Measurements from ENCODE around the gene VAT1L. TPM values are rescaled to one million over a fixed set of nuclear protein-coding genes. Genes with fewer than 3 reads are reported as not detected.
A peak's percentile ranks its signal among the peaks of the same experiment; 100 is the strongest.

Gene VAT1L
- total and polyA plus RNA-seq, 2 experiments from 2014 or later, result 6.2 TPM

- Histone ChIP-seq H3K27ac (no peak overlapping the region), H3K27me3 (replicated peaks; ENCODE audit: insufficient read depth) (no peaks in the 10 kb centered on the region; the same call in 1 of the 2 replicates), H3K4me3 (no peak overlapping the region), H3K9me3 (ENCODE audit: low read depth) (no peaks in the 10 kb centered on the region), H3F3A (ENCODE audit: insufficient read depth) (no peaks in the 10 kb centered on the region), H3K9me2 (ENCODE audit: insufficient read depth) (no peaks in the 10 kb centered on the region), H3K9ac (no peak overlapping the region), H4K20me1 (ENCODE audit: insufficient read depth) (no peaks in the 10 kb centered on the region), H3K4me1 (ENCODE audit: insufficient read depth) (no peaks in the 10 kb centered on the region), H2AFZ (no peak overlapping the region), H3K36me3 (ENCODE audit: low read depth) (no peaks in the 10 kb centered on the region), H3K4me2 (ENCODE audit: unreplicated experiment) (no peak overlapping the region), H3K79me2 (ENCODE audit: insufficient read depth) (no peaks in the 10 kb centered on the region)
- TF ChIP-seq EZH2 (IDR thresholded peaks at IDR 0.05; ENCODE audit: insufficient read depth, poor library complexity, severe bottlenecking) (no peak), EZH2phosphoT487 (IDR thresholded peaks at IDR 0.05; ENCODE audit: insufficient read depth, low read depth) (no peak)
- DNase-seq, result no peak
- 83 to 87% methylated on average over 7 of the region's 7 CpGs for WGBS, 2 experiments (ENCODE audit: low coverage in 1 of 2, low lambda C conversion rate in 2 of 2, missing lambda C conversion rate in 2 of 2)
- in situ Hi-C loops (cut with MboI), result no loop called here
Measured at GRCh38 chr16:77905374-77905920, 117.1 kb downstream of the VAT1L start.

GRCh38 chr16:77910021-77910420, 121.7 kb downstream of the VAT1L start:
- TF ChIP-seq EZH2phosphoT487 (IDR thresholded peaks at IDR 0.05; ENCODE audit: insufficient read depth, low read depth) (no peak), EZH2 (IDR thresholded peaks at IDR 0.05; ENCODE audit: insufficient read depth, poor library complexity, severe bottlenecking) (no peak)
- Histone ChIP-seq H3K79me2 (ENCODE audit: insufficient read depth) (no peaks in the 10 kb centered on the region), H3K27me3 (replicated peaks; ENCODE audit: insufficient read depth) (no peaks in the 10 kb centered on the region; the same call in 1 of the 2 replicates), H2AFZ (no peak overlapping the region), H3K36me3 (ENCODE audit: low read depth) (no peaks in the 10 kb centered on the region), H3K4me3 (no peak overlapping the region), H4K20me1 (ENCODE audit: insufficient read depth) (no peaks in the 10 kb centered on the region), H3K9ac (no peak overlapping the region), H3F3A (ENCODE audit: insufficient read depth) (no peaks in the 10 kb centered on the region), H3K9me3 (ENCODE audit: low read depth) (no peaks in the 10 kb centered on the region), H3K27ac (no peak overlapping the region), H3K4me2 (ENCODE audit: unreplicated experiment) (no peak overlapping the region), H3K9me2 (ENCODE audit: insufficient read depth) (no peaks in the 10 kb centered on the region), H3K4me1 (ENCODE audit: insufficient read depth) (no peaks in the 10 kb centered on the region)
- DNase-seq, result no peak
- in situ Hi-C loops (cut with MboI), result no loop called here
- 52 to 58% methylated on average over 3 of the region's 3 CpGs for WGBS, 2 experiments (ENCODE audit: low coverage in 1 of 2, low lambda C conversion rate in 2 of 2, missing lambda C conversion rate in 2 of 2)

- 51 to 61% methylated on average over 4 of the region's 4 CpGs for WGBS, 2 experiments (ENCODE audit: low coverage in 1 of 2, low lambda C conversion rate in 2 of 2, missing lambda C conversion rate in 2 of 2)
- H3F3A ChIP-seq (ENCODE audit: insufficient read depth), result no peaks in the 10 kb centered on the region
- DNase-seq, result no peak
- no peak overlapping the region for H3K4me3 ChIP-seq
- no peak overlapping the region for H3K9ac ChIP-seq
- no peaks in the 10 kb centered on the region for H3K9me2 ChIP-seq (ENCODE audit: insufficient read depth)
- H3K4me2 ChIP-seq (ENCODE audit: unreplicated experiment), result no peak overlapping the region
- H3K4me1 ChIP-seq (ENCODE audit: insufficient read depth), result no peaks in the 10 kb centered on the region
- no peaks in the 10 kb centered on the region for H3K27me3 ChIP-seq (replicated peaks; ENCODE audit: insufficient read depth)
- H2AFZ ChIP-seq, result no peak overlapping the region
- H3K79me2 ChIP-seq (ENCODE audit: insufficient read depth), result no peaks in the 10 kb centered on the region
- H4K20me1 ChIP-seq (ENCODE audit: insufficient read depth), result no peaks in the 10 kb centered on the region
- TF ChIP-seq EZH2 (IDR thresholded peaks at IDR 0.05; ENCODE audit: insufficient read depth, poor library complexity, severe bottlenecking) (no peak), EZH2phosphoT487 (IDR thresholded peaks at IDR 0.05; ENCODE audit: insufficient read depth, low read depth) (no peak)
- H3K27ac ChIP-seq, result no peak overlapping the region
- H3K9me3 ChIP-seq (ENCODE audit: low read depth), result no peaks in the 10 kb centered on the region
- in situ Hi-C loops (cut with MboI), result no loop called here
- no peaks in the 10 kb centered on the region for H3K36me3 ChIP-seq (ENCODE audit: low read depth)
Measured at GRCh38 chr16:77912617-77913016, 124.3 kb downstream of the VAT1L start.

- Histone ChIP-seq H3F3A (ENCODE audit: insufficient read depth) (no peaks in the 10 kb centered on the region), H3K27ac (no peak overlapping the region), H3K9me2 (ENCODE audit: insufficient read depth) (no peaks in the 10 kb centered on the region), H2AFZ (no peak overlapping the region), H4K20me1 (ENCODE audit: insufficient read depth) (no peaks in the 10 kb centered on the region), H3K4me3 (no peak overlapping the region), H3K27me3 (replicated peaks; ENCODE audit: insufficient read depth) (no peaks in the 10 kb centered on the region), H3K9me3 (ENCODE audit: low read depth) (no peaks in the 10 kb centered on the region), H3K36me3 (ENCODE audit: low read depth) (no peaks in the 10 kb centered on the region), H3K79me2 (ENCODE audit: insufficient read depth) (no peaks in the 10 kb centered on the region), H3K4me1 (ENCODE audit: insufficient read depth) (no peaks in the 10 kb centered on the region), H3K4me2 (ENCODE audit: unreplicated experiment) (no peak overlapping the region), H3K9ac (no peak overlapping the region)
- TF ChIP-seq EZH2phosphoT487 (IDR thresholded peaks at IDR 0.05; ENCODE audit: insufficient read depth, low read depth), result no peak
- 21 to 29% methylated on average over 2 of the region's 2 CpGs for WGBS, 2 experiments (ENCODE audit: low coverage in 1 of 2, low lambda C conversion rate in 2 of 2, missing lambda C conversion rate in 2 of 2)
- peak; percentile 42 for DNase-seq
- in situ Hi-C loops (cut with MboI), result no loop called here
Measured at GRCh38 chr16:77913738-77914253, 125.4 kb downstream of the VAT1L start.
